Upper lobe of left lung (tissue), 6 donors: ENCODE measurements around the gene LDLRAD3. TPM values are rescaled to one million over a fixed set of nuclear protein-coding genes. Genes with fewer than 3 reads are reported as not detected.

Source experiments
- ATAC-seq, 2 donors: fragments of 200-7000 bp; cut with Tn5 transposase; one replicate each; pipeline ENCODE4 v1.9.1; 2022; ENCODE audit warnings: mild to moderate bottlenecking in 2 of 2, moderate library complexity in 2 of 2; ENCODE audit not compliant: low FRiP score in 2 of 2
- DNase-seq, 2 donors: peaks; one replicate each; pipeline ENCODE4 v3.0.0-alpha.2; 2019 to 2020
- H3K27ac ChIP-seq, 4 donors: fragments of 200-600 bp; sonication (generic); one replicate each; pipeline ENCODE4 v1.5.1; 2016 to 2019
- H3K27me3 ChIP-seq, 4 donors: fragments of 200-600 bp; sonication (generic); one replicate each; pipeline ENCODE4 v1.5.1; 2017 to 2019
- H3K36me3 ChIP-seq, 4 donors: fragments of 200-600 bp; sonication (generic); one replicate each; pipeline ENCODE4 v1.5.1; 2016 to 2019
- H3K4me1 ChIP-seq, 4 donors: fragments of 200-600 bp; sonication (generic); one replicate each; pipeline ENCODE4 v1.5.1; 2018 to 2019
- H3K4me3 ChIP-seq, 4 donors: fragments of 200-600 bp; sonication (generic); one replicate each; pipeline ENCODE4 v1.5.1; 2017 to 2019; ENCODE audit warnings: mild to moderate bottlenecking in 2 of 4, moderate library complexity in 1 of 4
- H3K9me3 ChIP-seq, 4 donors: fragments of 200-600 bp; sonication (generic); one replicate each; pipeline ENCODE4 v1.5.1; 2018 to 2019
- EP300 ChIP-seq, 4 donors: sonication (generic); formaldehyde crosslinking; IDR thresholded peaks; one replicate each; pipeline ENCODE4 v1.5.1; 2017; ENCODE audit warnings: antibody characterized with exemption in 4 of 4, control low read depth in 2 of 4
- POLR2A ChIP-seq, 4 donors: fragments of 450-650 bp; IDR thresholded peaks; one replicate each; pipeline ENCODE4 v1.5.1; 2016 to 2017; ENCODE audit warnings: antibody characterized with exemption in 4 of 4, mild to moderate bottlenecking in 2 of 4
- POLR2AphosphoS5 ChIP-seq, 2 donors: sonication (generic); formaldehyde crosslinking; IDR thresholded peaks; one replicate each; pipeline ENCODE4 v1.5.1; 2017; ENCODE audit warnings: antibody characterized with exemption in 2 of 2
- WGBS, 2 donors: methylation state at CpG; one replicate each; pipeline ENCODE4 v1.1.5; 2017 to 2018; 5-methylcytosine and 5-hydroxymethylcytosine counted together
- total RNA-seq, 6 donors: library from RNA; depleted of rRNA in 4 of 6; stranded (reverse); fragments of >200 nt in 4 of 6; gene quantifications; one replicate each; pipeline versions ENCODE4 v1.1.0 to v1.2.1, GENCODE V29; 2016 to 2021
- TF ChIP-seq, protein P1 (sequence below), 6 experiments: fragments of 450-650 bp in 4 of 6; fragments of 200-600 bp in 2 of 6; sonication (generic) in 2 of 6; IDR thresholded peaks; one replicate each; pipeline ENCODE4 v1.5.1; 2016 to 2019; ENCODE audit warnings: antibody characterized with exemption in 6 of 6
- donor health status: DM: no; HTN: no; CAD: no; lungs with moderate emphysema.
- donor health status: DM: no; HTN: yes; CAD: no; lungs with severe emphysema.

LDLRAD3 gene
- total RNA-seq, 6 donors from 2014 or later, result 4.4 to 16.8 (median 7.4) TPM

DNA sequence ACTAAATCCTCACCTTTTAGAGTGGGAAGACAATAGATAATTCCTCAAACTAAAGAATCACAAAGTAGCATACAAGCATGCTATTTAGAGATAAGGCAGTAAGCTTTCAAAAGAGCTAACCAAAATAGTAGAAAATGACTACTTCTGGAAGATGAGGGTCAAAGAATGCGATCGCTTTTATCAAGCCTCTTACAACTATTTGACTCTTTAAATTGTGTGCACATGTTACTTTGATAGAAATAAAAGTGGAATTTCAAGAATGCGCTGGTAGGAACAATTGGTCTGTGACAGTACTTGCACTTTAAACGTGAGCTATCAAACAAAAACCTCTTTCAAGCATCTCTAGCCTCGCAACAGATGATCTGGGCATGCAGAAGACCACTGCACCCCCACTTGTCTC, 248.1 kb downstream of the LDLRAD3 start:
- Histone ChIP-seq H3K4me1 (no peaks in the 10 kb centered on the region), H3K36me3 (no peaks in the 10 kb centered on the region), H3K9me3 (no peaks in the 10 kb centered on the region), H3K27me3 (no peaks in the 10 kb centered on the region), H3K4me3 (no peak overlapping the region), H3K27ac (no peak overlapping the region)
- DNase-seq (no peak), ATAC-seq (no peak)
- WGBS, 2 donors, result 72 to 73% methylated on average over 5 of the region's 5 CpGs
- TF ChIP-seq, protein P1, sequence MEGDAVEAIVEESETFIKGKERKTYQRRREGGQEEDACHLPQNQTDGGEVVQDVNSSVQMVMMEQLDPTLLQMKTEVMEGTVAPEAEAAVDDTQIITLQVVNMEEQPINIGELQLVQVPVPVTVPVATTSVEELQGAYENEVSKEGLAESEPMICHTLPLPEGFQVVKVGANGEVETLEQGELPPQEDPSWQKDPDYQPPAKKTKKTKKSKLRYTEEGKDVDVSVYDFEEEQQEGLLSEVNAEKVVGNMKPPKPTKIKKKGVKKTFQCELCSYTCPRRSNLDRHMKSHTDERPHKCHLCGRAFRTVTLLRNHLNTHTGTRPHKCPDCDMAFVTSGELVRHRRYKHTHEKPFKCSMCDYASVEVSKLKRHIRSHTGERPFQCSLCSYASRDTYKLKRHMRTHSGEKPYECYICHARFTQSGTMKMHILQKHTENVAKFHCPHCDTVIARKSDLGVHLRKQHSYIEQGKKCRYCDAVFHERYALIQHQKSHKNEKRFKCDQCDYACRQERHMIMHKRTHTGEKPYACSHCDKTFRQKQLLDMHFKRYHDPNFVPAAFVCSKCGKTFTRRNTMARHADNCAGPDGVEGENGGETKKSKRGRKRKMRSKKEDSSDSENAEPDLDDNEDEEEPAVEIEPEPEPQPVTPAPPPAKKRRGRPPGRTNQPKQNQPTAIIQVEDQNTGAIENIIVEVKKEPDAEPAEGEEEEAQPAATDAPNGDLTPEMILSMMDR (IDR thresholded peaks at IDR 0.05), result no peak
- TF ChIP-seq POLR2A (IDR thresholded peaks at IDR 0.05), result no peak

DNA sequence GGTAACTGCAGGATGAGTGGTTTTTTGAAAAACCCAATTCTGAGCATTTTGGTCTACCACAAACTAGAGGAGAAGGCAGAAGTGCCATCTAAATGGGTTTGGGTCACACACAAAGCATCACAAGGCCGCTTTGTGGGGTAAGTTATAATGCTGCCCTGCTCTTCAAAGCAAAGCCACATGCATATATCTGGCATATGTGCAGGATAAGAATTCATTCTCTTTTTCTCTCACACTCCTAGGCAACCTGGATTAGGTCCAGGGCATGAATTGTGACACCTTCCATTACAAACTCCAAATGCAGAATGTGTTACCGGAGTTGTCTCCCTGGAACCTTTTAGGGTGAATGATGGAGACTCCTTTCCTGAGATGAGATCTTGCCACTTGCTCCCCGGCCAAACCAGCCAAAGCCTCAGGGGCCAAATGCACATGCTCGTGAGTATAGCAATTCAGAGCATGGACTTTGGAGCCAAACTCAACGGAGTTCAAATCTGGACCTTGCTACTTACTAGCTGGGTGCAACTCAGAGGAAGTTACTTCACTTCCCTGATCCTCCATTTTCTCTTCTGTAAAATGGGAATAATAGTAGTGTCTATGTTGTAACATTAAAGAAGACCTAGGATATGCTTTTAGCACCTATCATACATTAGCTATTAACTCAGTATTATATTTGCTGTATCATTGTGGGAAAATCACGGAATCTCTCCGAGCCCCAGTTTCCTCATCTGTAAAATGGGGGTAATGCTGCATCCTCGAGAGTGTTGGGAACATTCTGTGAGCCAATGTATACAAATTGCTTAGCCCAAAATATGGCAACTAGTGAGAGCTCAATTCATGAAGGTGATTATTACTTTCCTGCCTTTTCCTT, 248.8 kb downstream of the LDLRAD3 start:
- TF ChIP-seq POLR2A (IDR thresholded peaks at IDR 0.05) (no peak), POLR2AphosphoS5 (IDR thresholded peaks at IDR 0.05) (no peak), EP300 (IDR thresholded peaks at IDR 0.05) (no peak)
- TF ChIP-seq, protein P1 (IDR thresholded peaks at IDR 0.05), result no peak
- DNase-seq (no peak), ATAC-seq (no peak)
- Histone ChIP-seq H3K4me3 (no peak overlapping the region), H3K36me3 (no peaks in the 10 kb centered on the region), H3K27me3 (no peaks in the 10 kb centered on the region), H3K4me1 (no peaks in the 10 kb centered on the region), H3K9me3 (no peaks in the 10 kb centered on the region), H3K27ac (no peak overlapping the region)
- WGBS, 2 donors, result 84 to 87% methylated on average over 8 of the region's 8 CpGs

DNA sequence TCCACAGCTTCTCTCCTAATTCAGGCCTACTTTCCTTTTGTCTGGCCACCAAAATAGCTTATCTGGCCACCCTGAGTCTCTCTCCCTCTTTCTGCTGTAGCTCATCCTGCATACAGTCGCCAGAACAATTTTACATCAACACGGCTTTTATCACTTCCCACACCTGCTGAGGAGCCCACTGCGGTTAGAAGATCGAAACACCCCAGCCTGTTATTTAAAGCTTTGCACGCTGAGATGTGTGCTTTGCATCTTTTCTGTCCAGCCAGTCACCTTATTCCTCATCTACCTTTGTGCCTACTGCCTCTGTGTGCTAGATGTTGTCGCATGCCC, 249.4 kb downstream of the LDLRAD3 start:
- H3K36me3 ChIP-seq, result no peaks in the 10 kb centered on the region
- no peaks in the 10 kb centered on the region for H3K4me1 ChIP-seq
- H3K27ac ChIP-seq, result no peak overlapping the region
- DNase-seq, result no peak
- no peak for TF ChIP-seq POLR2AphosphoS5 (IDR thresholded peaks at IDR 0.05)
- TF ChIP-seq EP300 (IDR thresholded peaks at IDR 0.05), result no peak
- TF ChIP-seq, protein P1 (IDR thresholded peaks at IDR 0.05), result no peak
- no peak for TF ChIP-seq POLR2A (IDR thresholded peaks at IDR 0.05)
- no peaks in the 10 kb centered on the region for H3K9me3 ChIP-seq
- no peaks in the 10 kb centered on the region for H3K27me3 ChIP-seq
- no peak for ATAC-seq
- H3K4me3 ChIP-seq, result no peak overlapping the region
- 66 to 71% methylated on average over 6 of the region's 6 CpGs for WGBS, 2 donors

DNA sequence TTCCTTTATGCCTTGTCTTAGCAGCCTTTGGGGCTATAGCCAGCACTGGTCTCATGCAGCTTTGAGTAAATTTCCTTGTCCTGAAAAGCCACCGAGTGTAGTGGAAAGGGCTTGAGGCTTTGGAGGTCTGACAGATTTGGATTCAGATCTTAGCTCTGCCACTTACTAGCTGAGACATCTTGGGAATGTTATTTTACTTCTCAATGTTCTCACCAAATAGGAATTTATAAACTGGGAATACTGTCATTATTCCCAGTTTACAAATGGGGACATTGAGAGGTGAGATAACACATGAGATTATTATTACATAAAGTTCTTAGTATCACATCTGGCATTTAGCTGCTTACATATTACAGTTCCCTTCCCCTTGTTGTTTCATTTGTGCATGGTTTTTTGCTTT, 249.9 kb downstream of the LDLRAD3 start:
- no peak for ATAC-seq
- whole genome bisulfite sequencing, 2 donors, result 52 to 68% methylated on average over 1 of the region's 1 CpG
- TF ChIP-seq EP300 (IDR thresholded peaks at IDR 0.05), result no peak
- no peak for TF ChIP-seq POLR2AphosphoS5 (IDR thresholded peaks at IDR 0.05)
- TF ChIP-seq, protein P1 (IDR thresholded peaks at IDR 0.05), result no peak
- TF ChIP-seq POLR2A (IDR thresholded peaks at IDR 0.05), result no peak

More for the DNA sequence above, 249.9 kb downstream of the LDLRAD3 start:
- Histone ChIP-seq H3K4me1 (no peaks in the 10 kb centered on the region), H3K4me3 (no peak overlapping the region), H3K36me3 (no peaks in the 10 kb centered on the region), H3K27me3 (no peaks in the 10 kb centered on the region), H3K27ac (no peak overlapping the region), H3K9me3 (no peaks in the 10 kb centered on the region)
- no peak for DNase-seq
